ENCODE measurements around the gene ST6GALNAC3. TPM values are rescaled to one million over a fixed set of nuclear protein-coding genes. Genes with fewer than 3 reads are reported as not detected.

Gene ST6GALNAC3
- polyA plus RNA-seq, 2 of the 4 experiments (the other 2 are of a cell fraction), result 1.1 to 1.2 TPM

GRCh38 chr1:76038287-76039004 is 36.1 kb upstream of the ST6GALNAC3 start (continued):
- no peak for TF ChIP-seq CHD2 (IDR thresholded peaks at IDR 0.05; ENCODE audit: low read length, partially characterized antibody)
- TF ChIP-seq, protein P1, sequence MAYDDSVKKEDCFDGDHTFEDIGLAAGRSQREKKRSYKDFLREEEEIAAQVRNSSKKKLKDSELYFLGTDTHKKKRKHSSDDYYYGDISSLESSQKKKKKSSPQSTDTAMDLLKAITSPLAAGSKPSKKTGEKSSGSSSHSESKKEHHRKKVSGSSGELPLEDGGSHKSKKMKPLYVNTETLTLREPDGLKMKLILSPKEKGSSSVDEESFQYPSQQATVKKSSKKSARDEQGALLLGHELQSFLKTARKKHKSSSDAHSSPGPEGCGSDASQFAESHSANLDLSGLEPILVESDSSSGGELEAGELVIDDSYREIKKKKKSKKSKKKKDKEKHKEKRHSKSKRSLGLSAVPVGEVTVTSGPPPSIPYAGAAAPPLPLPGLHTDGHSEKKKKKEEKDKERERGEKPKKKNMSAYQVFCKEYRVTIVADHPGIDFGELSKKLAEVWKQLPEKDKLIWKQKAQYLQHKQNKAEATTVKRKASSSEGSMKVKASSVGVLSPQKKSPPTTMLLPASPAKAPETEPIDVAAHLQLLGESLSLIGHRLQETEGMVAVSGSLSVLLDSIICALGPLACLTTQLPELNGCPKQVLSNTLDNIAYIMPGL (CRISPR knock-in tag; IDR thresholded peaks at IDR 0.05; ENCODE audit: borderline replicate concordance), result no peak
- TF ChIP-seq FOSL2 (IDR thresholded peaks at IDR 0.05), result no peak
- no peak for TF ChIP-seq FOSL2 (CRISPR knock-in tag; IDR thresholded peaks at IDR 0.05)
- TF ChIP-seq PHF8 (IDR thresholded peaks at IDR 0.05; ENCODE audit: borderline replicate concordance, low read depth), result no peak

DNA sequence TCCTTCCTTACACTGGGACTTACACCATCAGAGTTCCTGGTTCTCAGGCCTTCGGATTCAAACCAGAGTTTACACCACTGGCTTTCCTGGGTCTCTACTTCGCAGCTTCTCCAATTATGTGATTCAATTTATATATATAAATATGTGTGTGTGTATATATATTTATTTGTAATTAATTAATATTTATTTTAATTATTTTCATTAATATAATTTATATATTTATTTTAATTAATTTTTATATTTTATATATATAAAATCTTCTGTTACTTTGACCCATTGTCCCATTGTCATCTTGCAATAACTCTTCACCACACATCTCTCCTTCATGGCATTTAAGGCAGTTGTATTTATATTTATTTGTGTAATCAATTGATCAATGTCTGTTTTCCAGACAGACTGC is 28.4 kb upstream of the ST6GALNAC3 start:
- CTCF ChIA-PET, result no interaction called here

More for the DNA sequence above, 28.4 kb upstream of the ST6GALNAC3 start:
- H3K4me3 ChIP-seq, result no peak overlapping the region
- no peak for DNase-seq (ENCODE audit: low read depth in 1 of 2, low spot score in 1 of 2)
- TF ChIP-seq BHLHE40 (IDR thresholded peaks at IDR 0.05; ENCODE audit: low read depth, low read length) (no peak), FOXS1 (CRISPR knock-in tag; IDR thresholded peaks at IDR 0.05) (no peak), ZC3H11A (IDR thresholded peaks at IDR 0.05) (no peak), GATA3 (IDR thresholded peaks at IDR 0.05; ENCODE audit: borderline replicate concordance) (no peak), MAZ (IDR thresholded peaks at IDR 0.05; ENCODE audit: borderline replicate concordance, low read depth, low read length) (no peak), MYC (IDR thresholded peaks at IDR 0.05; ENCODE audit: borderline replicate concordance, low read length) (no peak), FOSL2 (IDR thresholded peaks at IDR 0.05) (no peak), FOSL2 (CRISPR knock-in tag; IDR thresholded peaks at IDR 0.05) (no peak), TP53 (CRISPR knock-in tag; IDR thresholded peaks at IDR 0.05) (no peak), KDM5A (IDR thresholded peaks at IDR 0.05) (no peak), CTCF (IDR thresholded peaks at IDR 0.05) (no peak), POLR2AphosphoS2 (conservative IDR thresholded peaks at IDR 0.05; ENCODE audit: low read length) (no peak), ESRRA (IDR thresholded peaks at IDR 0.05; ENCODE audit: borderline replicate concordance, low read length) (no peak)
- TF ChIP-seq, protein P2, sequence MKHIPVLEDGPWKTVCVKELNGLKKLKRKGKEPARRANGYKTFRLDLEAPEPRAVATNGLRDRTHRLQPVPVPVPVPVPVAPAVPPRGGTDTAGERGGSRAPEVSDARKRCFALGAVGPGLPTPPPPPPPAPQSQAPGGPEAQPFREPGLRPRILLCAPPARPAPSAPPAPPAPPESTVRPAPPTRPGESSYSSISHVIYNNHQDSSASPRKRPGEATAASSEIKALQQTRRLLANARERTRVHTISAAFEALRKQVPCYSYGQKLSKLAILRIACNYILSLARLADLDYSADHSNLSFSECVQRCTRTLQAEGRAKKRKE (CRISPR knock-in tag; IDR thresholded peaks at IDR 0.05; ENCODE audit: low read depth), result no peak
- TF ChIP-seq, protein P3, sequence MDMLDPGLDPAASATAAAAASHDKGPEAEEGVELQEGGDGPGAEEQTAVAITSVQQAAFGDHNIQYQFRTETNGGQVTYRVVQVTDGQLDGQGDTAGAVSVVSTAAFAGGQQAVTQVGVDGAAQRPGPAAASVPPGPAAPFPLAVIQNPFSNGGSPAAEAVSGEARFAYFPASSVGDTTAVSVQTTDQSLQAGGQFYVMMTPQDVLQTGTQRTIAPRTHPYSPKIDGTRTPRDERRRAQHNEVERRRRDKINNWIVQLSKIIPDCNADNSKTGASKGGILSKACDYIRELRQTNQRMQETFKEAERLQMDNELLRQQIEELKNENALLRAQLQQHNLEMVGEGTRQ (IDR thresholded peaks at IDR 0.05), result no peak
- TF ChIP-seq, protein P4, sequence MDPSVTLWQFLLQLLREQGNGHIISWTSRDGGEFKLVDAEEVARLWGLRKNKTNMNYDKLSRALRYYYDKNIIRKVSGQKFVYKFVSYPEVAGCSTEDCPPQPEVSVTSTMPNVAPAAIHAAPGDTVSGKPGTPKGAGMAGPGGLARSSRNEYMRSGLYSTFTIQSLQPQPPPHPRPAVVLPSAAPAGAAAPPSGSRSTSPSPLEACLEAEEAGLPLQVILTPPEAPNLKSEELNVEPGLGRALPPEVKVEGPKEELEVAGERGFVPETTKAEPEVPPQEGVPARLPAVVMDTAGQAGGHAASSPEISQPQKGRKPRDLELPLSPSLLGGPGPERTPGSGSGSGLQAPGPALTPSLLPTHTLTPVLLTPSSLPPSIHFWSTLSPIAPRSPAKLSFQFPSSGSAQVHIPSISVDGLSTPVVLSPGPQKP (IDR thresholded peaks at IDR 0.05; ENCODE audit: low read depth, low read length), result no peak
- TF ChIP-seq, protein P5, sequence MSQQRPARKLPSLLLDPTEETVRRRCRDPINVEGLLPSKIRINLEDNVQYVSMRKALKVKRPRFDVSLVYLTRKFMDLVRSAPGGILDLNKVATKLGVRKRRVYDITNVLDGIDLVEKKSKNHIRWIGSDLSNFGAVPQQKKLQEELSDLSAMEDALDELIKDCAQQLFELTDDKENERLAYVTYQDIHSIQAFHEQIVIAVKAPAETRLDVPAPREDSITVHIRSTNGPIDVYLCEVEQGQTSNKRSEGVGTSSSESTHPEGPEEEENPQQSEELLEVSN (IDR thresholded peaks at IDR 0.05; ENCODE audit: borderline replicate concordance, low read depth), result no peak
- no peak for FAIRE-seq
- H3K4me2 ChIP-seq, result no peak overlapping the region
- 54% methylated on average over 2 of the region's 2 CpGs for WGBS (ENCODE audit: missing lambda C conversion rate)
- POLR2A ChIA-PET, result no interaction called here
- H3K27ac ChIP-seq, result no peak overlapping the region
- H3K9me3 ChIP-seq, result no peaks in the 10 kb centered on the region
- ATAC-seq, result no peak
- no peaks in the 10 kb centered on the region for H3K4me1 ChIP-seq

Measured in A549 (cell line).